Measurements from ENCODE around the gene SHQ1.

Gene SHQ1

DNA sequence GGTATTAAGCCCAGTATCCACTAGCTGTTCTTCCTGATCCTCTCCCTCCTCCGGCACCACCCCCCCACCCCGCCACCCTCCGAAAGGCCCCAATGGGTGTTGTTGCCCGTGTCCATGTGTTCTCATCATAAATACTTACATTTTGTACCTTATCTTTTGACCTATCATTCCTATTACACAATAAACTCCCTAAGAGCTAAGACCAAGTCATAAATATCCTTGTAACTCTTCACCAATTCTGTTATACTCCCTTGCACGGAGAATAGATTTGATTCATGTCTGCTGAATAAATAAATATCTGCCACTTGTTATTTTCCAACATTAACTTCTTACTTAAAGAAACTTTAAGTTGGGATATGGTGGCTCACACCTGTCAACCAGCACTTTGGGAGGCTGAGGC lies 43.9 kb downstream of the SHQ1 start:
- Histone ChIP-seq H3K27ac (no peak overlapping the region), H3K9ac (no peak overlapping the region), H3K36me3 (ENCODE audit: insufficient read depth) (no peaks in the 10 kb centered on the region), H3K4me1 (ENCODE audit: low read depth, poor library complexity, severe bottlenecking) (no peaks in the 10 kb centered on the region), H3K4me2 (no peak overlapping the region), H4K20me1 (ENCODE audit: insufficient read depth) (no peaks in the 10 kb centered on the region), H3K4me3 (IDR thresholded peaks at IDR 0.05; ENCODE audit: insufficient read depth, low read depth, low read length) (no peak overlapping the region), H3K27me3 (ENCODE audit: insufficient read depth, low read depth) (no peaks in the 10 kb centered on the region), H2AFZ (ENCODE audit: low read depth) (no peak overlapping the region), H3K79me2 (ENCODE audit: insufficient read depth, low read depth) (no peaks in the 10 kb centered on the region)
- TF ChIP-seq, protein P1, sequence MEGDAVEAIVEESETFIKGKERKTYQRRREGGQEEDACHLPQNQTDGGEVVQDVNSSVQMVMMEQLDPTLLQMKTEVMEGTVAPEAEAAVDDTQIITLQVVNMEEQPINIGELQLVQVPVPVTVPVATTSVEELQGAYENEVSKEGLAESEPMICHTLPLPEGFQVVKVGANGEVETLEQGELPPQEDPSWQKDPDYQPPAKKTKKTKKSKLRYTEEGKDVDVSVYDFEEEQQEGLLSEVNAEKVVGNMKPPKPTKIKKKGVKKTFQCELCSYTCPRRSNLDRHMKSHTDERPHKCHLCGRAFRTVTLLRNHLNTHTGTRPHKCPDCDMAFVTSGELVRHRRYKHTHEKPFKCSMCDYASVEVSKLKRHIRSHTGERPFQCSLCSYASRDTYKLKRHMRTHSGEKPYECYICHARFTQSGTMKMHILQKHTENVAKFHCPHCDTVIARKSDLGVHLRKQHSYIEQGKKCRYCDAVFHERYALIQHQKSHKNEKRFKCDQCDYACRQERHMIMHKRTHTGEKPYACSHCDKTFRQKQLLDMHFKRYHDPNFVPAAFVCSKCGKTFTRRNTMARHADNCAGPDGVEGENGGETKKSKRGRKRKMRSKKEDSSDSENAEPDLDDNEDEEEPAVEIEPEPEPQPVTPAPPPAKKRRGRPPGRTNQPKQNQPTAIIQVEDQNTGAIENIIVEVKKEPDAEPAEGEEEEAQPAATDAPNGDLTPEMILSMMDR (conservative IDR thresholded peaks at IDR 0.05; ENCODE audit: low read depth, low read length) = no peak

DNA sequence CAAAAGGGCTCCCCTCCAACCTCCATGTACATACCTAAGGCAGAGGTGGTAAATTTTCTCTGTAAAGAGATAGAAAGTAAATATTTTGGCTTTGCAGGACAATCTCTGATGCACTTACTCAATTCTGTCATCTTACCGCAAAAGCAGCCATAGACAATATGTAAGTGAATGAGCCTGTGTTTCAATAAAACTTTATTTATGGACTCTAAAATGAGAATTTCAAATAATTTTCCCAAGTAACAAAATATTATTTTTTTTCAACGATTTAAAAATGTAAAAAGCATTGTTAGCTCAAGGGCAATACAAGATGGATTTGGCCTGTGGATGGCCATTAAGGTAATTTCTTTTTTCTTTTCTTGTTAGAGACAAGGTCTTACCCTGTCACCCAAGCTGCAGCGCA lies 44.7 kb downstream of the SHQ1 start:
- TF ChIP-seq, protein P1 (conservative IDR thresholded peaks at IDR 0.05; ENCODE audit: low read depth, low read length) = no peak

DNA sequence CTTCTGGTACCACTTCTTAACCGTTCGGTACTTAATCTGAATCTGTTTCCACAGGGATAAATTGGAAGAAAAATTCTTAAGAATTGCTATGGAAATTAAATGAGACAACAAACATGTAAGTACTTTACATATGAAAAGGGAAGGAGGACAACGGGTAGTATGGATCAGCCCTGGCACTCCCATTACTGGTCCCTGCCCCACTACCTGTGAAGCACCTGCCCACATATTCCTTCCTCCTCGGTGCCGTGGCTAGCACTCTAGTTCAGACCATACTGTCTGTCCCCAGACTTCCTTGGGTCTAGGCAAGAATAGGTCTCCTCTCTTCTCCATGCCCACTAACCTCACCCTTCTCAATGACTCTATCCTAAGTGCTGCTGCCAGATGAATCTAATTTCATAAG lies 46.2 kb downstream of the SHQ1 start:
- H3K27me3 ChIP-seq (ENCODE audit: insufficient read depth, low read depth) = no peaks in the 10 kb centered on the region
- no peaks in the 10 kb centered on the region for H3K36me3 ChIP-seq (ENCODE audit: insufficient read depth)
- H3K79me2 ChIP-seq (ENCODE audit: insufficient read depth, low read depth) = no peaks in the 10 kb centered on the region
- TF ChIP-seq, protein P1 (conservative IDR thresholded peaks at IDR 0.05; ENCODE audit: low read depth, low read length) = no peak
- no peaks in the 10 kb centered on the region for H4K20me1 ChIP-seq (ENCODE audit: insufficient read depth)
- H3K4me1 ChIP-seq (ENCODE audit: low read depth, poor library complexity, severe bottlenecking) = no peaks in the 10 kb centered on the region
- H3K4me2 ChIP-seq = no peak overlapping the region
- H3K27ac ChIP-seq = no peak overlapping the region
- no peak overlapping the region for H2AFZ ChIP-seq (ENCODE audit: low read depth)
- H3K4me3 ChIP-seq (IDR thresholded peaks at IDR 0.05; ENCODE audit: insufficient read depth, low read depth, low read length) = no peak overlapping the region
- H3K9ac ChIP-seq = no peak overlapping the region

More for the DNA sequence above, 44.7 kb downstream of the SHQ1 start:
- H3K4me3 ChIP-seq (IDR thresholded peaks at IDR 0.05; ENCODE audit: insufficient read depth, low read depth, low read length) = no peak overlapping the region
- H3K36me3 ChIP-seq (ENCODE audit: insufficient read depth) = no peaks in the 10 kb centered on the region
- H3K4me1 ChIP-seq (ENCODE audit: low read depth, poor library complexity, severe bottlenecking) = no peaks in the 10 kb centered on the region
- H3K4me2 ChIP-seq = no peak overlapping the region
- no peak overlapping the region for H3K27ac ChIP-seq
- no peaks in the 10 kb centered on the region for H3K27me3 ChIP-seq (ENCODE audit: insufficient read depth, low read depth)
- no peaks in the 10 kb centered on the region for H3K79me2 ChIP-seq (ENCODE audit: insufficient read depth, low read depth)
- H3K9ac ChIP-seq = no peak overlapping the region
- H2AFZ ChIP-seq (ENCODE audit: low read depth) = no peak overlapping the region
- no peaks in the 10 kb centered on the region for H4K20me1 ChIP-seq (ENCODE audit: insufficient read depth)

DNA sequence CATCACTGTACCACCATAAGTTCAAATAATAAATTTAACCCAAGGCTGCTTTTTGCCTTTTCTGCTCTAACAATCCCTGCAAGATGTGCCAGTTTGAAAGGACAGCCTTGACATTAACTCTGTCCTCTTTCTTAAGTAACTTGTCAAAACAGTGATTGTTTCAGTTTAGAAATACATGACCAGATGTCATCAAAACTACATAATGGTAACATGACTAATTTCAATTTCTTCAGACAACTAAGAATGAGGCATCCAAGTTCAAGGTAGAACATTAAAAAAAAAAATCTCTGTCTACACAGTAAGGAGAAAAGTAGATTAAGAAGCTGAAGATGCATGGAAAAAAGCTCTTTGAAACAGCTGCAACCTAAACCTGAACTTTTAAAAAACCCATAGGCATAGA lies 47.4 kb downstream of the SHQ1 start:
- H3K27ac ChIP-seq = no peak overlapping the region
- H3K79me2 ChIP-seq (ENCODE audit: insufficient read depth, low read depth) = no peaks in the 10 kb centered on the region
- H3K9ac ChIP-seq = no peak overlapping the region
- H3K4me3 ChIP-seq (IDR thresholded peaks at IDR 0.05; ENCODE audit: insufficient read depth, low read depth, low read length) = no peak overlapping the region
- no peak overlapping the region for H2AFZ ChIP-seq (ENCODE audit: low read depth)
- H4K20me1 ChIP-seq (ENCODE audit: insufficient read depth) = no peaks in the 10 kb centered on the region
- H3K4me1 ChIP-seq (ENCODE audit: low read depth, poor library complexity, severe bottlenecking) = no peaks in the 10 kb centered on the region
- H3K36me3 ChIP-seq (ENCODE audit: insufficient read depth) = no peaks in the 10 kb centered on the region
- H3K27me3 ChIP-seq (ENCODE audit: insufficient read depth, low read depth) = no peaks in the 10 kb centered on the region
- TF ChIP-seq, protein P1 (conservative IDR thresholded peaks at IDR 0.05; ENCODE audit: low read depth, low read length) = no peak
- H3K4me2 ChIP-seq = no peak overlapping the region

Measured in KMS-11 (cell line).